ENCODE results near the gene SLBP.

SLBP gene

GRCh38 chr4:1656132-1656531 lies 56.0 kb downstream of the SLBP start:
- no peaks in the 10 kb centered on the region for H3K79me2 ChIP-seq (ENCODE audit: low read length)
- H2AFZ ChIP-seq (ENCODE audit: low read depth, low read length), result no peak overlapping the region
- H3K36me3 ChIP-seq (replicated peaks; ENCODE audit: low read depth, low read length), result no peaks in the 10 kb centered on the region
- H3K4me3 ChIP-seq (ENCODE audit: low read length), result no peak overlapping the region
- H4K20me1 ChIP-seq (ENCODE audit: insufficient read depth, low read length), result no peaks in the 10 kb centered on the region
- H3K27me3 ChIP-seq (ENCODE audit: low read depth, low read length), result no peaks in the 10 kb centered on the region
- no peak for TF ChIP-seq EZH2phosphoT487 (IDR thresholded peaks at IDR 0.05; ENCODE audit: low read depth)
- TF ChIP-seq CTCF (IDR thresholded peaks at IDR 0.05; ENCODE audit: low read depth, low read length), result no peak
- no peaks in the 10 kb centered on the region for H3K9me3 ChIP-seq (ENCODE audit: insufficient read depth, low read length)
- H3K4me1 ChIP-seq (ENCODE audit: low read length), result no peaks in the 10 kb centered on the region
- H3K4me2 ChIP-seq (ENCODE audit: low read length), result no peak overlapping the region
- H3K9ac ChIP-seq (ENCODE audit: low read length), result no peak overlapping the region
- H3K27ac ChIP-seq (ENCODE audit: low read length), result no peak overlapping the region

- Histone ChIP-seq H3K4me2 (ENCODE audit: low read length) (no peak overlapping the region), H3K9ac (ENCODE audit: low read length) (no peak overlapping the region), H3K27ac (ENCODE audit: low read length) (no peak overlapping the region), H3K27me3 (ENCODE audit: low read depth, low read length) (no peaks in the 10 kb centered on the region), H3K4me3 (ENCODE audit: low read length) (no peak overlapping the region), H3K4me1 (ENCODE audit: low read length) (no peaks in the 10 kb centered on the region), H4K20me1 (ENCODE audit: insufficient read depth, low read length) (no peaks in the 10 kb centered on the region), H3K79me2 (ENCODE audit: low read length) (no peaks in the 10 kb centered on the region), H3K36me3 (replicated peaks; ENCODE audit: low read depth, low read length) (no peaks in the 10 kb centered on the region), H2AFZ (ENCODE audit: low read depth, low read length) (no peak overlapping the region), H3K9me3 (ENCODE audit: insufficient read depth, low read length) (no peaks in the 10 kb centered on the region)
- no peak for TF ChIP-seq CTCF (IDR thresholded peaks at IDR 0.05; ENCODE audit: low read depth, low read length)
Measured at GRCh38 chr4:1655676-1656075, 56.4 kb downstream of the SLBP start.

- Histone ChIP-seq H2AFZ (ENCODE audit: low read depth, low read length) (no peak overlapping the region), H3K36me3 (replicated peaks; ENCODE audit: low read depth, low read length) (no peaks in the 10 kb centered on the region), H3K27me3 (ENCODE audit: low read depth, low read length) (no peaks in the 10 kb centered on the region), H4K20me1 (ENCODE audit: insufficient read depth, low read length) (no peaks in the 10 kb centered on the region), H3K27ac (ENCODE audit: low read length) (no peak overlapping the region), H3K4me1 (ENCODE audit: low read length) (no peaks in the 10 kb centered on the region), H3K4me2 (ENCODE audit: low read length) (no peak overlapping the region), H3K79me2 (ENCODE audit: low read length) (no peaks in the 10 kb centered on the region), H3K9ac (ENCODE audit: low read length) (no peak overlapping the region), H3K9me3 (ENCODE audit: insufficient read depth, low read length) (no peaks in the 10 kb centered on the region), H3K4me3 (ENCODE audit: low read length) (no peak overlapping the region)
- TF ChIP-seq EZH2phosphoT487 (IDR thresholded peaks at IDR 0.05; ENCODE audit: low read depth) (no peak), CTCF (IDR thresholded peaks at IDR 0.05; ENCODE audit: low read depth, low read length) (no peak)
Measured at GRCh38 chr4:1655081-1655480, 57.0 kb downstream of the SLBP start.

GRCh38 chr4:1654216-1654955 lies 57.7 kb downstream of the SLBP start:
- Histone ChIP-seq H3K9ac (ENCODE audit: low read length) (no peak overlapping the region), H3K4me2 (ENCODE audit: low read length) (no peak overlapping the region)
- TF ChIP-seq CTCF (IDR thresholded peaks at IDR 0.05; ENCODE audit: low read depth, low read length) (no peak), EZH2phosphoT487 (IDR thresholded peaks at IDR 0.05; ENCODE audit: low read depth) (no peak)

More at GRCh38 chr4:1654216-1654955, 57.7 kb downstream of the SLBP start:
- Histone ChIP-seq H3K79me2 (ENCODE audit: low read length) (no peaks in the 10 kb centered on the region), H4K20me1 (ENCODE audit: insufficient read depth, low read length) (no peaks in the 10 kb centered on the region), H3K27ac (ENCODE audit: low read length) (no peak overlapping the region), H3K27me3 (ENCODE audit: low read depth, low read length) (no peaks in the 10 kb centered on the region), H3K9me3 (ENCODE audit: insufficient read depth, low read length) (no peaks in the 10 kb centered on the region), H3K4me1 (ENCODE audit: low read length) (no peaks in the 10 kb centered on the region), H2AFZ (ENCODE audit: low read depth, low read length) (no peak overlapping the region), H3K36me3 (replicated peaks; ENCODE audit: low read depth, low read length) (no peaks in the 10 kb centered on the region), H3K4me3 (ENCODE audit: low read length) (no peak overlapping the region)

All from OCI-LY3 (cell line).